Activated CD4-positive, alpha-beta T cell treated with anti-CD3 and anti-CD28 coated beads, Interleukin-2, amount 50 U/mL, for 1 hour (primary cell): ENCODE measurements around the gene PGM2.

Experiments
- DNase-seq: peaks from one replicate; pipeline ENCODE4 v3.0.0-alpha.2; 2020

Gene PGM2

DNA sequence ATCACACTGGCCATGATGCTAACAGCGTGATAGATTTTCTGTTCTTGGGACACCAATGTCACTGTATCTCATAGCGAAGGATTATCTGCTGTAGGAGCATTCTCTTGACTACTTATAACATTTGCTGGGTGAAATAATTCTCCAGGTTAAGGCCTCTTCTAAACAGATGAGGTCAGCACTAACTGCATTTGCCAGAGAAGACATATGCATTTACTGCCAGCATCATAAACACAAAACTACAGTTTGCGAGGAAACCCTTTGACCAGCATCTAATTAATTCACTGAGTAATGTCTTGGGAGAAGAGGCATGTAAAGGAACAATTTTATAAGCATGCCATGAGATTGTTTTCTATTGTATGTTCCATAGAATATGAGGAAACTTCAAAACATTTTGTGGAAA lies 78.3 kb downstream of the PGM2 start:
- no peak for DNase-seq

- DNase-seq = no peak
Measured at GRCh38 chr4:37905533-37906169, 79.2 kb downstream of the PGM2 start.

DNA sequence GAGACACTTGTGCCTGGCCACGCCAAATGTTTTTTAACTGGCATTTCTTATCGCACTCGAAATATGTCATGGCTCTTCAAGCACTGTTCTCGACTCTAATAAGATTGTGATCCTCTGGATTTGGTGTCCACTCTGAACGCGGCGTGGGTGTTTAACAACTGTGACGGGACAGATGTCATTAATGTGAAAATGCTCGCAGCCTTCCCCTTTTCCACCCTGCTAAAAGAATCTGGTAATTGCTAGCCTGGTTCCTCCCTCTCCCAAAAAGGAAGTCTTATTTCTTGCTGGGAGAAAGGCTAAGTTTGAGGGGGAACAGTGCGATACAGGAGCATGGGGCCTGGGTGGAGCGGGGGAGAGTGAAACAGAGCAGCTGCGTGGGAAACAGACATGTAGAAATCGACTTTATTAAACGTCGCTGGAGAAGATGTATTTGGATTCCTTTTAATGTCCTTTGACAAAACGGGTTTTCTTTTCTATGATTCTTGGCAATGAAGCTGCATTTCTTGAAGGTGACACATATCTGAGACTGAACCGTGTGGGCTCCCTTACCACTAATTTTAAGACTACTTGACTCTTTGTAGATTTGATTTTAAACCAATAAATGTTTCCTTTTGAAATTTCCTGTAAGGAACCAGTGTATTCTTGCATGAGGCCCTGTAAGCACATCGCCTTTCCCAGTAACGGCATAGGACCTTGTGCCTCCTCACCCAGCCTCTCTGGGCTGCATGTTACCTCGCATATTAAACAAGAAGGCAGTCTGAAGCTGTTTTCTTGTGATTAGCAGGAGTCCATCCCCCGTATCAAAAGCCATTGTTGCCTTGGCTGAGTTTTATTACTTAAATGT lies 82.2 kb downstream of the PGM2 start:
- DNase-seq = no peak

GRCh38 chr4:37909332-37910090 lies 83.0 kb downstream of the PGM2 start:
- DNase-seq = no peak

- no peak for DNase-seq
Measured at GRCh38 chr4:37910091-37910486, 83.6 kb downstream of the PGM2 start.
